MCF 10A (cell line): ENCODE results near the gene HSCB. TPM values are rescaled to one million over a fixed set of nuclear protein-coding genes. Genes with fewer than 3 reads are reported as not detected.

ENCODE experiments used
- BruUV-seq: library from RNA; stranded (reverse); fragments of 400-500 nt; replicated peaks from 2 replicates; lab custom pipeline; 2021; lab: Mats Ljungman, UMichigan
- CTCF ChIA-PET: fragments of 300-600 bp; sonication (Branson Sonifier 250); formaldehyde crosslinking; extraction: SDS; loops from one replicate; lab custom pipeline; 2021; ENCODE audit warnings: antibody characterized with exemption, inconsistent platforms; lab: Yijun Ruan, JAX
- POLR2A ChIA-PET: fragments of 300-600, 350-650 bp; sonication (Branson Sonifier 250); formaldehyde crosslinking; extraction: SDS; loops from one replicate; lab custom pipeline; 2020; ENCODE audit warnings: antibody characterized with exemption, inconsistent platforms; lab: Yijun Ruan, JAX
- DNase-seq: peaks from one replicate; pipeline ENCODE4 v3.0.0-alpha.2; 2018; ENCODE audit not compliant: unreplicated experiment
- H3K27ac Mint-ChIP-seq: one replicate; pipeline ENCODE4 v1.8.0; 2022; ENCODE audit warnings: mild to moderate bottlenecking, low read depth, mixed read lengths; ENCODE audit not compliant: unreplicated experiment
- H3K27me3 Mint-ChIP-seq: one replicate; pipeline ENCODE4 v1.8.0; 2022; ENCODE audit warnings: mixed read lengths; ENCODE audit not compliant: insufficient read depth, unreplicated experiment
- H3K36me3 Mint-ChIP-seq: one replicate; pipeline ENCODE4 v1.8.0; 2022; ENCODE audit warnings: mild to moderate bottlenecking, moderate library complexity, mixed read lengths; ENCODE audit not compliant: insufficient read depth, unreplicated experiment
- H3K4me1 Mint-ChIP-seq: one replicate; pipeline ENCODE4 v1.8.0; 2022; ENCODE audit warnings: mixed read lengths; ENCODE audit not compliant: insufficient read depth, unreplicated experiment
- H3K4me3 Mint-ChIP-seq: one replicate; pipeline ENCODE4 v1.8.0; 2022; ENCODE audit warnings: mild to moderate bottlenecking, moderate library complexity, mixed read lengths; ENCODE audit not compliant: unreplicated experiment
- H3K9me3 Mint-ChIP-seq: one replicate; pipeline ENCODE4 v1.8.0; 2022; ENCODE audit warnings: mixed read lengths; ENCODE audit not compliant: unreplicated experiment
- CTCF ChIP-seq: fragments of 200-600 bp; IDR thresholded peaks from one replicate; pipeline ENCODE4 v1.8.0; 2022; ENCODE audit warnings: antibody characterized with exemption, mild to moderate bottlenecking; ENCODE audit not compliant: unreplicated experiment
- intact Hi-C: fragments of 100-400 bp; cut with micrococcal nuclease; formaldehyde crosslinking; loops from 2 replicates; pipeline ENCODE4 v1.14.1; 2022
- total RNA-seq: library from RNA; stranded (reverse); gene quantifications from 2 replicates; pipeline ENCODE4 v1.2.3, GENCODE V29; 2022

The HSCB gene
- total RNA-seq, 1 experiment from 2014 or later, result 19.3 TPM

- Mint-ChIP-seq H3K27me3 (no peaks in the 10 kb centered on the region), H3K36me3 (peaks cover 35% of the 10 kb centered on the region), H3K4me1 (peaks cover 24% of the 10 kb centered on the region), H3K27ac (no peak overlapping the region), H3K9me3 (no peaks in the 10 kb centered on the region), H3K4me3 (no peak overlapping the region)
- ChIA-PET POLR2A (interaction anchor here (0.6 kb wide), 1 partner anchor 16 kb away, joined by 3 read pairs; no protein-coding TSS in a partner anchor), CTCF (no interaction called here)
- BruUV-seq, result no TSS peak
- intact Hi-C loops, result no loop called here
- TF ChIP-seq CTCF, result no peak
- DNase-seq, result no peak
These were observed 26.2 kb upstream of the HSCB start for GRCh38 chr22:28715611-28716010.

GRCh38 chr22:28716686-28717085 is 25.2 kb upstream of the HSCB start:
- no TSS peak for BruUV-seq
- Mint-ChIP-seq H3K9me3 (no peaks in the 10 kb centered on the region), H3K27ac (no peak overlapping the region), H3K4me3 (no peak overlapping the region), H3K36me3 (peaks cover 41% of the 10 kb centered on the region), H3K4me1 (peaks cover 14% of the 10 kb centered on the region), H3K27me3 (no peaks in the 10 kb centered on the region)
- no peak for TF ChIP-seq CTCF
- no peak for DNase-seq
- POLR2A ChIA-PET, result no interaction called here
- intact Hi-C loops, result no loop called here
- CTCF ChIA-PET, result no interaction called here

- Mint-ChIP-seq H3K36me3 (peaks cover 46% of the 10 kb centered on the region), H3K4me1 (peaks cover under 1% of the 10 kb centered on the region), H3K9me3 (no peaks in the 10 kb centered on the region), H3K27ac (no peak overlapping the region), H3K4me3 (no peak overlapping the region), H3K27me3 (no peaks in the 10 kb centered on the region)
- no peak for DNase-seq
- intact Hi-C loops, result no loop called here
- POLR2A ChIA-PET, result no interaction called here
- CTCF ChIA-PET, result interaction anchor here (0.9 kb wide), 1 partner anchor 117 kb away, joined by 3 read pairs; no protein-coding TSS in a partner anchor
- no peak for TF ChIP-seq CTCF
- BruUV-seq, result no TSS peak
These were observed 23.8 kb upstream of the HSCB start for GRCh38 chr22:28718044-28718443.

- TF ChIP-seq CTCF, result no peak
- H3K27ac Mint-ChIP-seq, result peak overlapping the region; percentile 78
- DNase-seq, result no peak
- ChIA-PET CTCF (no interaction called here), POLR2A (interaction anchor here (0.7 to 0.8 kb wide), 3 partner anchors 15 to 88 kb away, joined by 3 read pairs; no protein-coding TSS in a partner anchor)
- intact Hi-C loops, result no loop called here
- BruUV-seq, result no TSS peak
- H3K36me3 Mint-ChIP-seq, result peaks cover 53% of the 10 kb centered on the region
- peaks cover 11% of the 10 kb centered on the region for H3K4me1 Mint-ChIP-seq
- H3K9me3 Mint-ChIP-seq, result no peaks in the 10 kb centered on the region
- H3K27me3 Mint-ChIP-seq, result no peaks in the 10 kb centered on the region
- H3K4me3 Mint-ChIP-seq, result no peak overlapping the region
These were observed 13.8 kb upstream of the HSCB start for GRCh38 chr22:28728002-28728401.
